Measurements from ENCODE around the gene HSD17B12.
A peak's percentile ranks its signal among the peaks of the same experiment; 100 is the strongest.

Gene HSD17B12

GRCh38 chr11:43879789-43880639 is 199.5 kb downstream of the HSD17B12 start:
- no peaks in the 10 kb centered on the region; the same call in 1 of the 2 replicates for H3K36me3 ChIP-seq (ENCODE audit: control insufficient read depth, insufficient read depth, low read length)
- H3K9me3 ChIP-seq (ENCODE audit: control insufficient read depth, insufficient read depth, low read length) = no peaks in the 10 kb centered on the region
- H3K27me3 ChIP-seq (ENCODE audit: control insufficient read depth, insufficient read depth, low read length) = peaks cover 3% of the 10 kb centered on the region; the same call in 1 of the 2 replicates
- no CpG with 5 or more reads among the region's 13 CpGs for WGBS (ENCODE audit: insufficient coverage, insufficient read length)
- no peak for DNase-seq (ENCODE audit: low read depth, low spot score)
- H3K4me1 ChIP-seq (ENCODE audit: control insufficient read depth, insufficient read depth, low read length) = no peaks in the 10 kb centered on the region; the same call in 1 of the 2 replicates
- no peak overlapping the region for H3K27ac ChIP-seq (ENCODE audit: low read length)
- H3K4me3 ChIP-seq (ENCODE audit: low read length) = no peak overlapping the region; the same call in 1 of the 2 replicates

- H3K36me3 ChIP-seq (ENCODE audit: control insufficient read depth, insufficient read depth, low read length) = no peaks in the 10 kb centered on the region; the same call in 1 of the 2 replicates
- no peaks in the 10 kb centered on the region; the same call in 1 of the 2 replicates for H3K4me1 ChIP-seq (ENCODE audit: control insufficient read depth, insufficient read depth, low read length)
- no peak within 1 kb of the TSS for H3K27ac ChIP-seq (ENCODE audit: low read length)
- H3K9me3 ChIP-seq (ENCODE audit: control insufficient read depth, insufficient read depth, low read length) = no peaks in the 10 kb centered on the region
- H3K4me3 ChIP-seq (ENCODE audit: low read length) = peak within 1 kb of the TSS; percentile 63
- H3K27me3 ChIP-seq (ENCODE audit: control insufficient read depth, insufficient read depth, low read length) = peaks cover 3% of the 10 kb centered on the region; the same call in 1 of the 2 replicates
- WGBS (ENCODE audit: insufficient coverage, insufficient read length) = no CpG with 5 or more reads among the region's 36 CpGs
- DNase-seq (ENCODE audit: low read depth, low spot score) = peak; percentile 90
These were observed 200.2 kb downstream of the HSD17B12 start, which contains the start of gene ALKBH3 for GRCh38 chr11:43880640-43881159. Gene ALKBH3 (plus strand): TSS chr11:43880831. CDS start chr11:43882653, 1,822 bp downstream.

- no peak overlapping the region for H3K4me3 ChIP-seq (ENCODE audit: low read length)
- no CpG with 5 or more reads among the region's 3 CpGs for WGBS (ENCODE audit: insufficient coverage, insufficient read length)
- H3K9me3 ChIP-seq (ENCODE audit: control insufficient read depth, insufficient read depth, low read length) = peaks cover under 1% of the 10 kb centered on the region; the same call in 1 of the 2 replicates
- no peak overlapping the region for H3K27ac ChIP-seq (ENCODE audit: low read length)
- no peaks in the 10 kb centered on the region for H3K4me1 ChIP-seq (ENCODE audit: control insufficient read depth, insufficient read depth, low read length)
- H3K36me3 ChIP-seq (ENCODE audit: control insufficient read depth, insufficient read depth, low read length) = peaks cover 13% of the 10 kb centered on the region; the same call in 1 of the 2 replicates
- DNase-seq (ENCODE audit: low read depth, low spot score) = no peak
- H3K27me3 ChIP-seq (ENCODE audit: control insufficient read depth, insufficient read depth, low read length) = no peaks in the 10 kb centered on the region
These were observed 212.3 kb downstream of the HSD17B12 start for GRCh38 chr11:43892851-43893250.

- no peaks in the 10 kb centered on the region for H3K27me3 ChIP-seq (ENCODE audit: control insufficient read depth, insufficient read depth, low read length)
- H3K9me3 ChIP-seq (ENCODE audit: control insufficient read depth, insufficient read depth, low read length) = peaks cover 1% of the 10 kb centered on the region; the same call in 1 of the 2 replicates
- H3K36me3 ChIP-seq (ENCODE audit: control insufficient read depth, insufficient read depth, low read length) = peaks cover 19% of the 10 kb centered on the region
- no peaks in the 10 kb centered on the region for H3K4me1 ChIP-seq (ENCODE audit: control insufficient read depth, insufficient read depth, low read length)
- DNase-seq (ENCODE audit: low read depth, low spot score) = no peak
- no peak overlapping the region for H3K27ac ChIP-seq (ENCODE audit: low read length)
- no peak overlapping the region for H3K4me3 ChIP-seq (ENCODE audit: low read length)
- WGBS (ENCODE audit: insufficient coverage, insufficient read length) = no CpG with 5 or more reads among the region's 2 CpGs
These were observed 214.0 kb downstream of the HSD17B12 start for GRCh38 chr11:43894546-43894945.

GRCh38 chr11:43895601-43896000 is 215.1 kb downstream of the HSD17B12 start:
- no peak overlapping the region for H3K27ac ChIP-seq (ENCODE audit: low read length)
- no peak for DNase-seq (ENCODE audit: low read depth, low spot score)
- peaks cover 1% of the 10 kb centered on the region; the same call in 1 of the 2 replicates for H3K9me3 ChIP-seq (ENCODE audit: control insufficient read depth, insufficient read depth, low read length)
- peaks cover 16% of the 10 kb centered on the region for H3K36me3 ChIP-seq (ENCODE audit: control insufficient read depth, insufficient read depth, low read length)
- no peak overlapping the region for H3K4me3 ChIP-seq (ENCODE audit: low read length)
- H3K27me3 ChIP-seq (ENCODE audit: control insufficient read depth, insufficient read depth, low read length) = no peaks in the 10 kb centered on the region
- no peaks in the 10 kb centered on the region for H3K4me1 ChIP-seq (ENCODE audit: control insufficient read depth, insufficient read depth, low read length)
- WGBS (ENCODE audit: insufficient coverage, insufficient read length) = no CpG with 5 or more reads among the region's 2 CpGs

DNA sequence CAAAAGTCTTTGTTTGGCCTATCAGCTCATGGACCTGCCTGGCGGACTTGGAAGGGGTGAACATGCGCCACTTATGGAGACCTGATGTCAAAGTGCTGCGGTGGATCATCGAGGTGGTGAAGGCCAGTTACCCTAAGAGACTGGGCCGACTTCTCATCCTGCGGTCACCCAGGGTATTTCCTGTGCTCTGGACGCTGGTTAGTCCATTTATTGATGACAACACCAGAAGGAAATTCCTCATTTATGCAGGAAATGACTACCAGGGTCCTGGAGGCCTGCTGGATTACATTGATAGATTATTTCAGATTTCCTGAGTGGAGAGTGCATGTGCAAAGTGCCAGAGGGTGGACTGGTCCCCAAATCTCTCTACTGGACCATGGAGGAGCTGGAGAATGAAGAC is 218.0 kb downstream of the HSD17B12 start:
- peaks cover 10% of the 10 kb centered on the region for H3K36me3 ChIP-seq (ENCODE audit: control insufficient read depth, insufficient read depth, low read length)
- no peak overlapping the region for H3K27ac ChIP-seq (ENCODE audit: low read length)
- no peak overlapping the region for H3K4me3 ChIP-seq (ENCODE audit: low read length)
- DNase-seq (ENCODE audit: low read depth, low spot score) = no peak
- no peaks in the 10 kb centered on the region for H3K27me3 ChIP-seq (ENCODE audit: control insufficient read depth, insufficient read depth, low read length)
- WGBS (ENCODE audit: insufficient coverage, insufficient read length) = no CpG with 5 or more reads among the region's 7 CpGs
- H3K4me1 ChIP-seq (ENCODE audit: control insufficient read depth, insufficient read depth, low read length) = no peaks in the 10 kb centered on the region
- H3K9me3 ChIP-seq (ENCODE audit: control insufficient read depth, insufficient read depth, low read length) = peaks cover 1% of the 10 kb centered on the region; the same call in 1 of the 2 replicates

- peaks cover 1% of the 10 kb centered on the region; the same call in 1 of the 2 replicates for H3K9me3 ChIP-seq (ENCODE audit: control insufficient read depth, insufficient read depth, low read length)
- no peak for DNase-seq (ENCODE audit: low read depth, low spot score)
- WGBS (ENCODE audit: insufficient coverage, insufficient read length) = no CpG with 5 or more reads among the region's 13 CpGs
- no peaks in the 10 kb centered on the region for H3K4me1 ChIP-seq (ENCODE audit: control insufficient read depth, insufficient read depth, low read length)
- no peaks in the 10 kb centered on the region for H3K27me3 ChIP-seq (ENCODE audit: control insufficient read depth, insufficient read depth, low read length)
- peaks cover 10% of the 10 kb centered on the region for H3K36me3 ChIP-seq (ENCODE audit: control insufficient read depth, insufficient read depth, low read length)
- H3K27ac ChIP-seq (ENCODE audit: low read length) = no peak overlapping the region
- no peak overlapping the region for H3K4me3 ChIP-seq (ENCODE audit: low read length)
These were observed 218.6 kb downstream of the HSD17B12 start for GRCh38 chr11:43899094-43899493.

GRCh38 chr11:43901551-43901950 is 221.0 kb downstream of the HSD17B12 start:
- DNase-seq (ENCODE audit: low read depth, low spot score) = no peak
- peaks cover 1% of the 10 kb centered on the region; the same call in 1 of the 2 replicates for H3K9me3 ChIP-seq (ENCODE audit: control insufficient read depth, insufficient read depth, low read length)
- no peaks in the 10 kb centered on the region for H3K4me1 ChIP-seq (ENCODE audit: control insufficient read depth, insufficient read depth, low read length)
- no CpG with 5 or more reads among the region's 4 CpGs for WGBS (ENCODE audit: insufficient coverage, insufficient read length)
- no peak overlapping the region for H3K27ac ChIP-seq (ENCODE audit: low read length)
- peaks cover 10% of the 10 kb centered on the region for H3K36me3 ChIP-seq (ENCODE audit: control insufficient read depth, insufficient read depth, low read length)
- H3K27me3 ChIP-seq (ENCODE audit: control insufficient read depth, insufficient read depth, low read length) = no peaks in the 10 kb centered on the region
- no peak overlapping the region for H3K4me3 ChIP-seq (ENCODE audit: low read length)

GRCh38 chr11:43903078-43903477 is 222.5 kb downstream of the HSD17B12 start:
- no peaks in the 10 kb centered on the region for H3K9me3 ChIP-seq (ENCODE audit: control insufficient read depth, insufficient read depth, low read length)
- H3K36me3 ChIP-seq (ENCODE audit: control insufficient read depth, insufficient read depth, low read length) = peaks cover 5% of the 10 kb centered on the region
- H3K4me3 ChIP-seq (ENCODE audit: low read length) = no peak overlapping the region
- no peaks in the 10 kb centered on the region for H3K4me1 ChIP-seq (ENCODE audit: control insufficient read depth, insufficient read depth, low read length)
- DNase-seq (ENCODE audit: low read depth, low spot score) = no peak
- no CpG with 5 or more reads among the region's 2 CpGs for WGBS (ENCODE audit: insufficient coverage, insufficient read length)
- H3K27ac ChIP-seq (ENCODE audit: low read length) = no peak overlapping the region
- no peaks in the 10 kb centered on the region for H3K27me3 ChIP-seq (ENCODE audit: control insufficient read depth, insufficient read depth, low read length)

DNA sequence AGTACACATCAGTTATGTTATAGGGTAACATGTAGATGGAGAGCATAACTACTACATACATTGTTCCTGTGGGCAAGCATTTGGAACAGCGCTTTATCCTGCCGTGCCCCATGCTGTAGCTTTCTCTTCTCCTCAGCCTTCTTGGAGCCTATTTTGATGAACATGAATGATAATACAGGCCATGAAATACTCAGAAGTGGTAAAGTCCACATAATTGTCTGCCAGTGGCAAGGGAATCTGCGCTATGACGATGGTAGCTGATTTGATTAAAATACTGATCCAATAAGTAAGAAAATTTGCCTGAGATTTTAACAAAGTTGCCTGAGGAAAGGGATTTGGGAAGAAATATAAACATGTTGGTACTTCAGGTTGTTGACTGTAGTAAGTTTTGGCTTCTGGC is 223.4 kb downstream of the HSD17B12 start:
- no CpG with 5 or more reads among the region's 4 CpGs for WGBS (ENCODE audit: insufficient coverage, insufficient read length)
- H3K4me1 ChIP-seq (ENCODE audit: control insufficient read depth, insufficient read depth, low read length) = no peaks in the 10 kb centered on the region
- H3K9me3 ChIP-seq (ENCODE audit: control insufficient read depth, insufficient read depth, low read length) = no peaks in the 10 kb centered on the region
- no peak overlapping the region for H3K4me3 ChIP-seq (ENCODE audit: low read length)
- no peak overlapping the region for H3K27ac ChIP-seq (ENCODE audit: low read length)
- DNase-seq (ENCODE audit: low read depth, low spot score) = no peak
- no peaks in the 10 kb centered on the region for H3K27me3 ChIP-seq (ENCODE audit: control insufficient read depth, insufficient read depth, low read length)
- H3K36me3 ChIP-seq (ENCODE audit: control insufficient read depth, insufficient read depth, low read length) = peaks cover 5% of the 10 kb centered on the region
